GM21825 (cell line): ENCODE results near the gene SPEF2.
"Not testable (repeated sequence)": the region's sequence is repeated elsewhere in the genome, so short reads cannot be mapped to it uniquely, and the experiment has no call there.

Source experiments
- ATAC-seq: cut with Tn5 transposase; IDR thresholded peaks from one replicate; pipeline ENCODE4 v1.9.1; 2021; ENCODE audit warnings: mild to moderate bottlenecking, moderate library complexity; ENCODE audit not compliant: unreplicated experiment

Gene SPEF2

GRCh38 chr5:35651002-35651756 is 33.5 kb downstream of the SPEF2 start:
- ATAC-seq: no peak

GRCh38 chr5:35656721-35657120 is 39.1 kb downstream of the SPEF2 start:
- no peak for ATAC-seq

GRCh38 chr5:35657877-35658276 is 40.2 kb downstream of the SPEF2 start:
- no peak for ATAC-seq

DNA sequence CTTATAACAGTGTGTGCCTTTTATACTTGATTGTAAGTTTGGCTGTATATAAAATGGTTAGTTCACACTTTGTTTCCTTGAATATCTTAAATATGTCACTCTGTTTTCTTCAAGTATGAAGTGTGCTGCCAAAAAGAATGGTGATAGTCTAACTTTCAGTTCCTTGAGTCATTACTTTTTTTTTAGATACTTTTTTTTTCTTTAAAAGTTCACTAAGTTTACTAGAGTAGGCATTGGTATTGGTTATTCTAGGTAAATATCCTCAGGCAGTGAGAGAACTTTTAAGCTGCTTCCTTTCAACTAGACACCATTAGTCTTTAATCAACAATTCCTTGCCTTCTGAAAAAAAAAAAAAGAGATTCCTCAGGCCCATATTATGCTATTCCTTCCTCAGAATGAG is 41.9 kb downstream of the SPEF2 start:
- no peak for ATAC-seq

- no peak for ATAC-seq
Measured at GRCh38 chr5:35660451-35660850, 42.8 kb downstream of the SPEF2 start.

DNA sequence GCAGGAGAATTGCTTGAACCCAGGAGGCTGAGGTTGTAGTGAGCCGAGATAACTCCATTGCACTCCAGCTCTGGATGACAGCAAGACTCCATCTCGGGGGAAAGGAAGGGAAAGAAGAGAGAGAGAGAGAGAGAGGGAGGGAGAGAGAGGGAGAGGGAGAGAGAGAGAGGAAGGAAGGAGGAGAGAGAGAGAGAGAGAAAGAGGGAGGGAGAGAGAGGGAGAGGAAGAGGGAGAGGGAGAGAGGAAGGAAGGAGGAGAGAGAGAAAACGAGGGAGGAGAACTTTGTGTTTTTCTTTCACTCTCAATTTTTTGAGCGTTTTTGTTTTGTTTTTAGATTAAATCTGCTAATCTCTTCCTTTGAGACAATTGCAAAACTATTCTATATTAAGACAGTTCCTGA is 46.9 kb downstream of the SPEF2 start:
- ATAC-seq: no peak

- ATAC-seq: no peak
Measured at GRCh38 chr5:35665096-35665495, 47.4 kb downstream of the SPEF2 start.

- ATAC-seq: no peak
Measured at GRCh38 chr5:35668319-35668718, 50.7 kb downstream of the SPEF2 start.

- no peak for ATAC-seq
Measured at GRCh38 chr5:35668794-35669193, 51.1 kb downstream of the SPEF2 start.

DNA sequence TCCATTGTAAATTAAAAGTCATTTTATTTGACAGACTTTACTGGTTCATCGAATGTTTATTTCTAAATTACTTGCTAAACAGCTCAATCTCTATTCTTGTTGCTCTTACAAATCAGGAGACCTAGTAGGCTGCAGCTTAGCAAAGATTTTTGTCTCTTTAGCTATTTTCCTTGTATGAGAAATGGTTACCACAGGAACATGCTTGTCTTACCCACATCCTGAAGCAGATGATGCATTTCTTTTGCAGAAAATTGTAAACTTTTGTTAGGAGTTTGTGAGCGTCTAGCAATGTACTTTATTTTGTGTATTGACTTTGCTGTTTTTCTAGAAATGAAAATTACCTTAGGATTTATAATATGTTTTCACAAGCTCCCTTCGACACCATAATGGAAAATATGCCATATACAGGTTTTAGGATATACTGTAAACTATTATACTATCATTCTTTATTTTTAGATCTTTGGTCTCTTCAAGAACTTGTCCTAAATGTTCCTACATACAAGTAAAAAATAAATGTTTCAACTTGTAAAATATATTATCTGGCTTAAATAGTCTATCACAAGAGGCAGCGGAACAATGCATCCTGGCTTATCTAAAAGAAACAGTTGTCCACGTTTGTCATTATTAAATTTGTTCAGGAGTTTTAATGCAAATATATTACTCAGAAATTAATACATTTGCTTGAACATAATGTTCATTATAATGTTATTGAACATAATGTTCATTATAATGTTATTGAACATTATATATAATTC is 54.1 kb downstream of the SPEF2 start:
- no peak for ATAC-seq

- ATAC-seq: not testable (repeated sequence)
Measured at GRCh38 chr5:35672296-35672655, 54.6 kb downstream of the SPEF2 start.

DNA sequence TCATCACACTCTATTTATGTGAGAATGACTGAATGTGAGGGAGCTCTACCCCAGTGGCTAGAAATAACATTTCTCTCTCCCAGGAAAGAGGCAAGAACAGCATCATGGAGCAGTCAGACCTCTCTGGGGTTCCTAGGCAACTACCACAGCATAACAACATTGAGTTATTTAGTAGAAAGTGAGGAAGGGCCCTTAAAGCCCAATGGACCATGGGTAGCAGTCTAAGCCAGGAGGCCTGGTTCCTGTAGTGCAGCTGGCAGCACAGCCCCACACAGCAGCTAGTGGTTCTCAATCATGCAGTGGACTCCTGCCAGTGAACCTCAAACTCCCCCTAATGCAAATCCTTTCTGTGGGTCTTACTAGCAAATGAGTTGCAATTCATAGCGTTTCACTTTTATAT is 55.3 kb downstream of the SPEF2 start:
- ATAC-seq: no peak

DNA sequence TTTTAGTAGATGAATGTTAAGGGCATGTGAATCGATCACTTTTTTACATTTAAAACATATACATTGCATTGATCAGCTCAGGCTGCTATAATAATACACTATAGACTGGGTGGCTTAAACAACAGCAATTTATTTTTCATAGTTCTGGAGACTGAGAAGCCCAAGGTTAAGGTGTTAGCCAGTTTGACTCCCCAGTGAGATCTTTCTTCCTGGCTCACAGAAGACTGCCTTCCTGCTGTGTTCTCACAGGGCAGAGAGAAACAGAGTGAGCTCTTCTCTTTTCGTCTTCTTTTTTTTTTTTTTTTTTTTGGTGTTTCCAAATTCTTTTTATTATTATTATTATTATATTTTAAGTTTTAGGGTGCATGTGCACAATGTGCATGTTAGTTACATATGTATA is 56.4 kb downstream of the SPEF2 start:
- ATAC-seq: no peak

GRCh38 chr5:35675392-35675791 is 57.7 kb downstream of the SPEF2 start:
- ATAC-seq: no peak

DNA sequence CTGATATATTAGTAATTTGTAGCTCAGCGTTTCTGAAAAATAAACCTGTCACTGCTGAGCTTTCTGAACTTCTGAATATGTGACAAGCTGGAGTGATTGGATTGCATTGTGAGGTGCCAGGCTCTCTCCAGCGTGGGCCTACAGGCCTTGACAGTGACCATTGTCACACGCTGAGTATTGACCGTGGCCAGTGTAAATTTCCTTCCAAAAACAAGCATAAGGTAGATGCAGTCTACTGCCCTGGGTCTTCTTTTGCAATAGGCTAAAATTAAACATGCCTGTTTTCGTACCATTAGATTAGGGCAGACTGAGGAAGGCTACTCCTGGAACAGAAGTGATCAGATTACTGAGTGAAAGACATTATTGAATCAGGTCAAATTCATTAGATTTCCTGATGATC is 60.2 kb downstream of the SPEF2 start:
- no peak for ATAC-seq

GRCh38 chr5:35678661-35679060 is 61.0 kb downstream of the SPEF2 start:
- no peak for ATAC-seq

GRCh38 chr5:35679357-35679756 is 61.7 kb downstream of the SPEF2 start:
- ATAC-seq: no peak

GRCh38 chr5:35681911-35682310 is 64.2 kb downstream of the SPEF2 start:
- ATAC-seq: no peak

DNA sequence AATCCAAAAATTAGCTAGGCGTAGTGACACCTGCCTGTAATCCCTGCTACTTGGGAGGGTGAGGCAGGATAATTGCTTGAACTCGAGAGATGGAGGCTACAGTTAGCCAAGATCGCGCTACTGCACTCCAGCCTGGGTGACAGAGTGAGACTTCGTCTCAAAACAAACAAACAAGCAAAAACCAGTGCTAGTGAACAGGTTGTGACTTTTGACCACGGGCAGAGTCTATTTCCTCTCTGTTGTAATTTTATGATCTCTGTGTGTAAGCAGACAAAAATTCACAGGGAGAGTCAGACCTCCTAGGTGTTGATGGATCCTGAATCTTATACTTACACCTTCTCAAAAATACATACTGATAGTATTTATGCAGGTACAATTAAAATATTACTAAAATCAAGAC is 65.8 kb downstream of the SPEF2 start:
- no peak for ATAC-seq

DNA sequence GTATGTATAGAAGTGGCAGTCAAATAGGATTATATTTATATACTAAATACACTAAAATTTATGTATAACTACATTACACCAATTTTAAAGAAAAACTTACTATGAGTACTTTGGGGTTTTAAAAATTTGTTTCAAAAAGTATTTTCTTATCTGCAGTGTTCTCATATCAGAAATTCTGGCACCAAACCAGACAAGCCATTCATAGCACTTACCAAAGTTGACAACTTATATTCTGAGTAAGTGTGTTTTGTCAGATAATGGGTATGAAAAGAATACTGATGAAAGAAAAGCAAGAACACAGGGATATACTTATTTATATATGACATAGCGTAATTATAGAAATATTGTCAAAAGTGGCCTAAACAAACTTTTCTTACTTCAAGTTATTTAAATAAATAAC is 67.5 kb downstream of the SPEF2 start:
- ATAC-seq: no peak

- ATAC-seq: no peak
Measured at GRCh38 chr5:35687961-35688360, 70.3 kb downstream of the SPEF2 start.

DNA sequence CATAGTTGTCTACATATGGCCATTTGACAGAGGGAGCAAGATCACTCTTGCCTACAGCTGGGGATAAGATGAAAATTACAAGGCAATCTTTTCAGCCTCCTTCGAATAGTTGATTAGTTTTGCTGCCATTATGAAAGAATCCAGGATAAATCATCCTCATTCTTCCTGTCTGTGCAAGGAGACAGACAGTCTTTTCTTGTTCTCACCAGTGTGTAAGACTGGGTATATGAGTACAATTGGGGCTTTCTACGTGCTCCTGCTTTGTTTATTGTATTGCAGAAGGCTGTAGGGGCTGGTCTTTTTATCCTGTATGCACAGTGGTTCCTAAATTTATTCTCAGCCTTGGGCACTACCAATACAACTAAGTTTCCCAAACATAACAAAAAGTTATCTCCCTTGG is 76.8 kb downstream of the SPEF2 start:
- no peak for ATAC-seq
